BLaER1 (cell line): Measurements from ENCODE around the gene MAPK11.
A peak's percentile ranks its signal among the peaks of the same experiment; 100 is the strongest.

Experiments
- H3K27ac ChIP-seq: shearing (Covaris generic); formaldehyde crosslinking; 2 replicates; pipeline ENCODE4 v1.8.1; 2022
- H3K27me3 ChIP-seq: shearing (Covaris generic); formaldehyde crosslinking; 2 replicates; pipeline ENCODE4 v1.8.1; 2022
- H3K36me3 ChIP-seq: shearing (Covaris generic); formaldehyde crosslinking; 2 replicates; pipeline ENCODE4 v1.8.1; 2022
- H3K4me1 ChIP-seq: shearing (Covaris generic); formaldehyde crosslinking; 2 replicates; pipeline ENCODE4 v1.8.1; 2022
- H3K4me2 ChIP-seq: shearing (Covaris generic); formaldehyde crosslinking; 2 replicates; pipeline ENCODE4 v1.8.1; 2022
- H3K4me3 ChIP-seq: shearing (Covaris generic); formaldehyde crosslinking; 2 replicates; pipeline ENCODE4 v1.8.1; 2022
- H3K9ac ChIP-seq: shearing (Covaris generic); formaldehyde crosslinking; 2 replicates; pipeline ENCODE4 v1.8.1; 2022
- H3K9me3 ChIP-seq: shearing (Covaris generic); formaldehyde crosslinking; 2 replicates; pipeline ENCODE4 v1.8.1; 2022
- H4K20me1 ChIP-seq: shearing (Covaris generic); formaldehyde crosslinking; 2 replicates; pipeline ENCODE4 v1.8.1; 2022
- Cebpa-rat ChIP-seq: shearing (Covaris generic); IDR thresholded peaks from 2 replicates; pipeline ENCODE4 v1.8.1; 2022

Gene MAPK11

GRCh38 chr22:50229370-50229769, 40.8 kb downstream of the MAPK11 start:
- peaks cover 78% of the 10 kb centered on the region for H4K20me1 ChIP-seq
- H3K9ac ChIP-seq = no peak overlapping the region
- H3K27ac ChIP-seq = peak overlapping the region; percentile 70
- peak overlapping the region; percentile 87 for H3K4me2 ChIP-seq
- H3K4me1 ChIP-seq = peaks cover 83% of the 10 kb centered on the region
- no peak for TF ChIP-seq Cebpa-rat
- H3K9me3 ChIP-seq = no peaks in the 10 kb centered on the region
- H3K4me3 ChIP-seq = no peak overlapping the region
- H3K36me3 ChIP-seq = peaks cover 48% of the 10 kb centered on the region
- H3K27me3 ChIP-seq = no peaks in the 10 kb centered on the region

GRCh38 chr22:50228366-50228765, 41.8 kb downstream of the MAPK11 start:
- Histone ChIP-seq H3K4me2 (peak overlapping the region; percentile 87), H3K9me3 (no peaks in the 10 kb centered on the region), H3K4me3 (no peak overlapping the region), H3K27me3 (no peaks in the 10 kb centered on the region), H4K20me1 (peaks cover 74% of the 10 kb centered on the region), H3K4me1 (peaks cover 88% of the 10 kb centered on the region), H3K36me3 (peaks cover 46% of the 10 kb centered on the region), H3K9ac (peak overlapping the region; percentile 50), H3K27ac (peak overlapping the region; percentile 70)
- no peak for TF ChIP-seq Cebpa-rat

- Histone ChIP-seq H3K36me3 (peaks cover 46% of the 10 kb centered on the region), H3K27ac (peak overlapping the region; percentile 70), H3K9me3 (no peaks in the 10 kb centered on the region), H3K27me3 (no peaks in the 10 kb centered on the region), H3K4me1 (peaks cover 88% of the 10 kb centered on the region), H3K4me3 (peak overlapping the region; percentile 51), H3K9ac (peak overlapping the region; percentile 20), H3K4me2 (peak overlapping the region; percentile 87), H4K20me1 (peaks cover 74% of the 10 kb centered on the region)
- no peak for TF ChIP-seq Cebpa-rat
These were observed 42.5 kb downstream of the MAPK11 start for GRCh38 chr22:50227579-50228215.

GRCh38 chr22:50226875-50227165, 43.4 kb downstream of the MAPK11 start:
- Histone ChIP-seq H3K27ac (peak overlapping the region; percentile 70), H3K4me1 (peaks cover 88% of the 10 kb centered on the region), H3K9ac (peak overlapping the region; percentile 20), H3K27me3 (no peaks in the 10 kb centered on the region), H3K9me3 (no peaks in the 10 kb centered on the region), H3K4me3 (peak overlapping the region; percentile 51), H3K4me2 (peak overlapping the region; percentile 87), H3K36me3 (peaks cover 51% of the 10 kb centered on the region), H4K20me1 (peaks cover 74% of the 10 kb centered on the region)
- no peak for TF ChIP-seq Cebpa-rat

GRCh38 chr22:50226063-50226874, 43.9 kb downstream of the MAPK11 start:
- Histone ChIP-seq H3K27ac (peak overlapping the region; percentile 70), H3K4me2 (peak overlapping the region; percentile 87), H3K9ac (peak overlapping the region; percentile 20), H3K27me3 (no peaks in the 10 kb centered on the region), H4K20me1 (peaks cover 79% of the 10 kb centered on the region), H3K9me3 (no peaks in the 10 kb centered on the region), H3K4me1 (peaks cover 88% of the 10 kb centered on the region), H3K4me3 (peak overlapping the region; percentile 51), H3K36me3 (peaks cover 57% of the 10 kb centered on the region)
- no peak for TF ChIP-seq Cebpa-rat

- Histone ChIP-seq H3K36me3 (peaks cover 66% of the 10 kb centered on the region), H3K9me3 (no peaks in the 10 kb centered on the region), H3K27me3 (no peaks in the 10 kb centered on the region), H3K4me2 (peak overlapping the region; percentile 87), H3K4me1 (peaks cover 88% of the 10 kb centered on the region), H3K9ac (no peak overlapping the region), H3K27ac (no peak overlapping the region), H4K20me1 (peaks cover 87% of the 10 kb centered on the region), H3K4me3 (no peak overlapping the region)
- no peak for TF ChIP-seq Cebpa-rat
These were observed 44.8 kb downstream of the MAPK11 start for GRCh38 chr22:50225200-50225969.

GRCh38 chr22:50224071-50224470, 46.1 kb downstream of the MAPK11 start:
- H4K20me1 ChIP-seq = peaks cover 90% of the 10 kb centered on the region
- no peak for TF ChIP-seq Cebpa-rat
- H3K36me3 ChIP-seq = peaks cover 68% of the 10 kb centered on the region

GRCh38 chr22:50222508-50222907, 47.7 kb downstream of the MAPK11 start:
- Histone ChIP-seq H3K27ac (no peak overlapping the region), H3K4me1 (peaks cover 88% of the 10 kb centered on the region), H3K4me2 (peak overlapping the region; percentile 77), H4K20me1 (peaks cover 90% of the 10 kb centered on the region), H3K36me3 (peaks cover 79% of the 10 kb centered on the region), H3K9me3 (no peaks in the 10 kb centered on the region), H3K9ac (peak overlapping the region; percentile 22; the same call in 1 of the 2 replicates), H3K4me3 (no peak overlapping the region), H3K27me3 (no peaks in the 10 kb centered on the region)
- no peak for TF ChIP-seq Cebpa-rat

More at GRCh38 chr22:50224071-50224470, 46.1 kb downstream of the MAPK11 start:
- Histone ChIP-seq H3K27me3 (no peaks in the 10 kb centered on the region), H3K9ac (no peak overlapping the region), H3K9me3 (no peaks in the 10 kb centered on the region), H3K27ac (no peak overlapping the region), H3K4me2 (no peak overlapping the region), H3K4me3 (no peak overlapping the region), H3K4me1 (peaks cover 88% of the 10 kb centered on the region)

- Histone ChIP-seq H3K27me3 (no peaks in the 10 kb centered on the region), H3K9me3 (no peaks in the 10 kb centered on the region), H4K20me1 (peaks cover 90% of the 10 kb centered on the region), H3K27ac (no peak overlapping the region), H3K4me3 (peak overlapping the region; percentile 17; the same call in 1 of the 2 replicates), H3K36me3 (peaks cover 87% of the 10 kb centered on the region), H3K9ac (peak overlapping the region; percentile 22; the same call in 1 of the 2 replicates), H3K4me1 (peaks cover 88% of the 10 kb centered on the region), H3K4me2 (peak overlapping the region; percentile 77)
- TF ChIP-seq Cebpa-rat = no peak
These were observed 48.5 kb downstream of the MAPK11 start for GRCh38 chr22:50221410-50222300.
